Measurements from ENCODE around the gene ASTN1. TPM values are rescaled to one million over a fixed set of nuclear protein-coding genes. Genes with fewer than 3 reads are reported as not detected.

ASTN1 gene
- total RNA-seq, 1 experiment from 2014 or later: 4.1 TPM

- in situ Hi-C loops (cut with HindIII; ENCODE audit: low pct_unique_long_range_greater_than_20kb, low sequenced_read_pairs): no loop called here
- no peak for DNase-seq (ENCODE audit: low read depth)
Observed at GRCh38 chr1:177171536-177172123, 7.1 kb upstream of the ASTN1 start.

GRCh38 chr1:177170756-177171535 lies 6.4 kb upstream of the ASTN1 start, which contains the start of gene BRINP2:
Gene BRINP2, plus strand, starts transcription at chr1:177170958. Its CDS starts 58,919 bp downstream, at chr1:177229877.
- in situ Hi-C loops (cut with HindIII; ENCODE audit: low pct_unique_long_range_greater_than_20kb, low sequenced_read_pairs): no loop called here

DNA sequence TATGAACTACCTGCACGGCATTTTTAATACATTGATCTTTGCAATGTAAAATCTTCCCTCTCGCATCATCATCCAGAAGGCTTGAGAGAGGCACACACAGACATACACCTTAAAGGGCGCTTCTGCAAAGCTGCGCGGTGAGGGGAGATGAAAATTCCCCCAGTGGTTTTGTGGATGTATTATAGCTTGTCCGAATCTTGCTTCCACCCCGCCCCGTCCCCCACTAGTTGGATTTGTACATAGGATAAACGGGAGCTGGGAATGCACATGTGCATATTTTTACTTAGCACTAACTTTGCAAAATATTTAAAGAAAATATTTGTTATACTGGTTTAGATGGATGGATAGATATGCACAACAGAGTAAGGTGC lies 542 bp upstream of the ASTN1 start:
- DNase-seq (ENCODE audit: low read depth): no peak
- in situ Hi-C loops (cut with HindIII; ENCODE audit: low pct_unique_long_range_greater_than_20kb, low sequenced_read_pairs): no loop called here

More at GRCh38 chr1:177170756-177171535, 6.4 kb upstream of the ASTN1 start, which contains the start of gene BRINP2:
- peak; percentile 90 for DNase-seq (ENCODE audit: low read depth)

DNA sequence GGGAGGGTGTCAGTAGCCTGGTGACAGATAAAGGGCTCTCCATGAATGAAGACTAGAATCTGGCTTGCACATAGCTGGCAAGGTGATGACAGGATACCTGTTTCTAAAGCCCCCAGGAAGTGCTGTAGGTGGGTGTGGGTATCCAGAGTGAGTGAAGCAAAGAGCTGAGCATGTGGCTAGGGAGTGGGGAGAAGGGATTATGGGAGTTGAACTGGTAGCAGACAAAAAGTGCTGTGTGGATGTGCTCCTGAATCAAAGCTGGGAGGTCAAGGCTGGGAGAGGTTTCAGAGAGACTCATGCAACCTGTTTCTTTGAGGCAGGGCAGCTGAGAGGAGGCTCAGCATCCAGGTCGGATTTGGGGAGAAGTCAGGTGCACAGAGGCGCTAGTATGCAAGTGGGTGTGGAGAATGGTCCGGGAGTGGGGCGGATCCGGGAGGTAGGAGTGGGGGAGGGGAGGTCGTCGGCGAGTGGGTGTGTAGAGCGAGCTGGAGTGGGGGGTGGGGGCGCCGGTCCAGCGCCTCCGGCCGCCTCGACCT lies 600 bp downstream of the ASTN1 start:
- DNase-seq (ENCODE audit: low read depth): no peak
- in situ Hi-C loops (cut with HindIII; ENCODE audit: low pct_unique_long_range_greater_than_20kb, low sequenced_read_pairs): no loop called here

GRCh38 chr1:177162243-177162642 lies 2.3 kb downstream of the ASTN1 start:
- in situ Hi-C loops (cut with HindIII; ENCODE audit: low pct_unique_long_range_greater_than_20kb, low sequenced_read_pairs): no loop called here
- DNase-seq (ENCODE audit: low read depth): no peak

- in situ Hi-C loops (cut with HindIII; ENCODE audit: low pct_unique_long_range_greater_than_20kb, low sequenced_read_pairs): no loop called here
- no peak for DNase-seq (ENCODE audit: low read depth)
Observed at GRCh38 chr1:177146499-177146898, 18.0 kb downstream of the ASTN1 start.

GRCh38 chr1:177145106-177146070 lies 19.1 kb downstream of the ASTN1 start:
- in situ Hi-C loops (cut with HindIII; ENCODE audit: low pct_unique_long_range_greater_than_20kb, low sequenced_read_pairs): no loop called here
- DNase-seq (ENCODE audit: low read depth): no peak

- in situ Hi-C loops (cut with HindIII; ENCODE audit: low pct_unique_long_range_greater_than_20kb, low sequenced_read_pairs): no loop called here
- no peak for DNase-seq (ENCODE audit: low read depth)
Observed at GRCh38 chr1:177142791-177143271, 21.7 kb downstream of the ASTN1 start.

DNA sequence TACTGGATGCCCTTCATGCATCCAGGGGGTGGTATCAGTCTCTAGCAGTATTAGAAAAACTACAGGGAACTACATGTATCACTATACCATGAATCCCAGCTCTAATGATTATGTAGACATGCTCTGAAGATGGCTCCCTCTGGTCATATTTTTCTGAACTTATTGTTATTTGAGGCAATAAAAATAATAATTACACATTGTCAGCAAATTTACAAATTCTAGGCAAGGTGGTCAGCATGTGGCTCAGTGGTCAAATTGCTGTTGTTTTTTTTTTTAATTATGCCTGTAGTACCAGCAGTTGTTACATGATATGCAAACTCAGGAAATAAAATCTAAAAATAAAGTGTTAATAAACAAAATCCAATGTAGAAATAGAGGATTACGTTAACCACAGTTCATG lies 22.5 kb downstream of the ASTN1 start:
- no peak for DNase-seq (ENCODE audit: low read depth)
- in situ Hi-C loops (cut with HindIII; ENCODE audit: low pct_unique_long_range_greater_than_20kb, low sequenced_read_pairs): no loop called here

DNA sequence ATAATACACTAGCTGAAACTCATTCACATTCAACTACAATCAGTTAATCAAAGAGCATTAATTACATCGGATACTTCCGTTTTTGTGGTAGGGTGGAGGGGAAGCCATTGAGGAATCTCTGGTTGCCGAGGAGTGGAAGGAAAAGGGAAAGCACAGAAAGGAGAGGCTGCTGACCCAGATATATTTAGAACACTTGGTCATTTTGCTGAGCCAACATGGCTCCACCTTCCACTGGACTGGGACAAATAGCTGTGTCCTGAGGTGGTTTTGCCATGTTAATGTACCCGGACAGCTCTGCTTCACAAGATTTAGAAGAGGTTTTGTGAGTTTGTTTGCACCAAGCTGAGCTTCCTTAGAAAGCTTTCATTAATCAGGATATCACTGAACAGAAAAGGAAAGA lies 26.2 kb downstream of the ASTN1 start:
- DNase-seq (ENCODE audit: low read depth): no peak
- in situ Hi-C loops (cut with HindIII; ENCODE audit: low pct_unique_long_range_greater_than_20kb, low sequenced_read_pairs): no loop called here

DNA sequence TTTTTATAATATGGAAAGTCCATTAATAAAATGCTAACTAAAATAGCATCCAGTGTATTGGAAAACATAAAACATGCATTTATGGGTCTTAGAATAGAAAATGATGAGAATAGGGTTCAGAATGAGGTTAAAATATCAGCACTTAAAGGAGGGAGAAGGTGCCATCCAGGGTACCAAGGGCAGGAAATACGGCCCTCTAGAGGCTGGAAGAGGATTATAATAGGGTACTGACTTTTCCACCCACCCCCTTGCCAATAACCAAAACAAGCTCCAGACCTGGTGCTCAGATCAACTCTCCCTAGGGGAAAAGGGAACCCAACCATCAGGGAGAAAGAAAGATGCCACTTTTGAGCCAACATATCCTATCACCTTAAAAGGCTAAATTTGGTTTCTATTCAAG lies 26.7 kb downstream of the ASTN1 start:
- in situ Hi-C loops (cut with HindIII; ENCODE audit: low pct_unique_long_range_greater_than_20kb, low sequenced_read_pairs): no loop called here
- DNase-seq (ENCODE audit: low read depth): no peak

DNA sequence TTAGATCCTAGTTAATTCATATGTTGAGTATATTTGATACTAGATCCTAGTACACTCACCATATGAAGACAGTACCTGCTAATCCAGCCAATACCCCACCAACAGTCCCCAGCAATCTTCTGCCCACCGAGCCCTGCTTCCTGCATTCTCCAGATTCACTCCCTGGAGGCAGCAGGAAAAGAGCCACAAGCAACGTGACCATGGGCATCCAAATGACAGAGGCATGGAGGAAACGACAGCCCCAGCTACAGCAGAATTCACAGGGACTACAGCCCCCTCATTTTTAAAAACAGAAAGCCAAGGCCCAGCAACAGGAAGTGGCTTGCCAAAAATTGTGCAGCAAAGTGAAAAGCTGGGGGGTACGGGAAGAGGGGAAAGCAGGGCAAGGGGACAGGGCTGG lies 29.3 kb downstream of the ASTN1 start:
- in situ Hi-C loops (cut with HindIII; ENCODE audit: low pct_unique_long_range_greater_than_20kb, low sequenced_read_pairs): no loop called here
- DNase-seq (ENCODE audit: low read depth): no peak

DNA sequence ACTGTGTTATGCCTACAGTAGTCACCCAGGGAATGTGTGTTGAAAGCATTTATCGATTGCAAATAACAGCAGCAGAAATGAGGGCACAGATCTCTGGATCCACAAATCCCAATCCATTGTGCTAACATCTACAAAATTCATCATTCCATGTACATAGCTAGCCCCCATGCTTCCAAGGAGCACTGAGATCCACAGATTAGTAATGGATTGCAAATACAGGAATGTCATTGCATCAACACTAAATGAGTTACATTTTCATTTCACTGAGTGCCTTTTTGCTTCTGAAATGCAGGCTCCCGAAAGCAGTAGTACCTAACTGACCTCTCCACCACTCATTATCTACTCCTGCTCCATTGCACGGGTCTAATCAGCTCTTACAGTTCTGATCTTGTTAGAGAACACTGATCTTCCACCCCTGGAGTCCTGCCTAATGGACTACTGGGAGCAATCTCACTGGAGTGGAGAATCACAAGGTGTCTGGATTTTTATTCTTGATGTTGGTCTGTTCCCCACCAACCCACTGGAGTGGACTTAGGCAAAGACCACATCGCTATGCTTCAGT lies 30.5 kb downstream of the ASTN1 start:
- in situ Hi-C loops (cut with HindIII; ENCODE audit: low pct_unique_long_range_greater_than_20kb, low sequenced_read_pairs): no loop called here
- DNase-seq (ENCODE audit: low read depth): no peak

DNA sequence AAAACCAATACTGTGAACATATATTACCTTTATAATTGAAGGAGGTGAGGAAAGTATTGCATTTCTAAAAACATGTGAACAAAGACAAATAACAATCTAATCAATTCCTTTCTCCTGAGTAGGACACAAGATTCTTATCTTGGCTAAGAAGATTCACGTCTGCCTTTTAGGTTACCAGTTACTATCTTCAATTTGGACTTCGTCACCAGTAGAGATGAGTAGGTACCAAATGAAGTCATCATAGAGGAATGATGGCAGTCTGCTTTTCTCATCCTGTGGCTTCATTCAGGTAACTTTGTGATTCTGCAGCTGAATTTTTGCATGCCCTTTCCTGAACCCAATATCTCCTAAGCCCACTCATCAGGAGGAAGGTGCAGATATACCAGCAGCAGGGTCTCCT lies 32.4 kb downstream of the ASTN1 start:
- no peak for DNase-seq (ENCODE audit: low read depth)
- in situ Hi-C loops (cut with HindIII; ENCODE audit: low pct_unique_long_range_greater_than_20kb, low sequenced_read_pairs): no loop called here

GRCh38 chr1:177131723-177132122 lies 32.8 kb downstream of the ASTN1 start:
- no peak for DNase-seq (ENCODE audit: low read depth)
- in situ Hi-C loops (cut with HindIII; ENCODE audit: low pct_unique_long_range_greater_than_20kb, low sequenced_read_pairs): no loop called here

- no peak for DNase-seq (ENCODE audit: low read depth)
- in situ Hi-C loops (cut with HindIII; ENCODE audit: low pct_unique_long_range_greater_than_20kb, low sequenced_read_pairs): no loop called here
Observed at GRCh38 chr1:177130451-177130945, 34.0 kb downstream of the ASTN1 start.

GRCh38 chr1:177128665-177129281 lies 35.7 kb downstream of the ASTN1 start:
- in situ Hi-C loops (cut with HindIII; ENCODE audit: low pct_unique_long_range_greater_than_20kb, low sequenced_read_pairs): no loop called here
- DNase-seq (ENCODE audit: low read depth): no peak

- DNase-seq (ENCODE audit: low read depth): no peak
- in situ Hi-C loops (cut with HindIII; ENCODE audit: low pct_unique_long_range_greater_than_20kb, low sequenced_read_pairs): no loop called here
Observed at GRCh38 chr1:177126267-177126666, 38.2 kb downstream of the ASTN1 start.
